ENCODE data around the gene DMRTC1B. TPM values are rescaled to one million over a fixed set of nuclear protein-coding genes. Genes with fewer than 3 reads are reported as not detected.
"Not testable (repeated sequence)": the region's sequence is repeated elsewhere in the genome, so short reads cannot be mapped to it uniquely, and the experiment has no call there.

Gene DMRTC1B
- total and polyA plus RNA-seq, 2 donors (not counting 3 experiments of a cell fraction or from before 2014, with no cell fraction given): not detected

- H3K79me2 ChIP-seq (ENCODE audit: control insufficient read depth, insufficient read depth, low read length); dilution Hi-C loops (cut with MboI; ENCODE audit: extremely low pct_ligation_motif_present, low sequenced_read_pairs); POLR2A ChIA-PET; H3K27me3 ChIP-seq (ENCODE audit: control insufficient read depth in 2 of 2, insufficient read depth in 2 of 2, low read length in 2 of 2); H2AFZ ChIP-seq (ENCODE audit: low read depth, low read length); CTCF ChIA-PET; H3K9ac ChIP-seq (replicated peaks; ENCODE audit: extremely low read depth, insufficient read depth, low read length); H3K9me3 ChIP-seq (replicated peaks; ENCODE audit: control insufficient read depth, insufficient read depth, low read length); H3K4me3 ChIP-seq (replicated peaks in 1 of 3; ENCODE audit: insufficient read depth in 1 of 3, low read depth in 1 of 3, low read length in 3 of 3); H3K36me3 ChIP-seq (ENCODE audit: control insufficient read depth in 2 of 2, extremely low read depth in 1 of 2, insufficient read depth in 2 of 2, low read length in 2 of 2); DNase-seq (ENCODE audit: low read depth, low spot score); H3K4me1 ChIP-seq (ENCODE audit: control insufficient read depth, extremely low read depth, insufficient read depth, low read length); H3K9me1 ChIP-seq (replicated peaks; ENCODE audit: control insufficient read depth, extremely low read depth, insufficient read depth, low read length); FAIRE-seq; H4K20me1 ChIP-seq (replicated peaks; ENCODE audit: control insufficient read depth, extremely low read depth, insufficient read depth, low read length); BruUV-seq (replicated peaks); H3K4me2 ChIP-seq (ENCODE audit: insufficient read depth, low read length); H3K27ac ChIP-seq (ENCODE audit: insufficient read depth, low read depth, low read length); intact Hi-C loops (cut with micrococcal nuclease): not testable (repeated sequence)
Measured at GRCh38 chrX:72783365-72783936, 6.8 kb downstream of the DMRTC1B start.

GRCh38 chrX:72783964-72784363 is 7.3 kb downstream of the DMRTC1B start:
- H3K9ac ChIP-seq (replicated peaks; ENCODE audit: extremely low read depth, insufficient read depth, low read length); H3K9me3 ChIP-seq (replicated peaks; ENCODE audit: control insufficient read depth, insufficient read depth, low read length); dilution Hi-C loops (cut with MboI; ENCODE audit: extremely low pct_ligation_motif_present, low sequenced_read_pairs); intact Hi-C loops (cut with micrococcal nuclease); H3K27ac ChIP-seq (ENCODE audit: insufficient read depth, low read depth, low read length); H3K4me3 ChIP-seq (replicated peaks in 1 of 3; ENCODE audit: insufficient read depth in 1 of 3, low read depth in 1 of 3, low read length in 3 of 3); FAIRE-seq; H3K27me3 ChIP-seq (ENCODE audit: control insufficient read depth in 2 of 2, insufficient read depth in 2 of 2, low read length in 2 of 2); POLR2A ChIA-PET; DNase-seq (ENCODE audit: low read depth, low spot score); H4K20me1 ChIP-seq (replicated peaks; ENCODE audit: control insufficient read depth, extremely low read depth, insufficient read depth, low read length); H3K4me1 ChIP-seq (ENCODE audit: control insufficient read depth, extremely low read depth, insufficient read depth, low read length); H3K4me2 ChIP-seq (ENCODE audit: insufficient read depth, low read length); H3K9me1 ChIP-seq (replicated peaks; ENCODE audit: control insufficient read depth, extremely low read depth, insufficient read depth, low read length); BruUV-seq (replicated peaks); H3K79me2 ChIP-seq (ENCODE audit: control insufficient read depth, insufficient read depth, low read length); H3K36me3 ChIP-seq (ENCODE audit: control insufficient read depth in 2 of 2, extremely low read depth in 1 of 2, insufficient read depth in 2 of 2, low read length in 2 of 2); H2AFZ ChIP-seq (ENCODE audit: low read depth, low read length); CTCF ChIA-PET: not testable (repeated sequence)

GRCh38 chrX:72788142-72788541 is 11.5 kb downstream of the DMRTC1B start:
- dilution Hi-C loops (cut with MboI; ENCODE audit: extremely low pct_ligation_motif_present, low sequenced_read_pairs): not testable (repeated sequence)

GRCh38 chrX:72790390-72790789 is 13.7 kb downstream of the DMRTC1B start:
- H3K36me3 ChIP-seq (ENCODE audit: control insufficient read depth in 2 of 2, extremely low read depth in 1 of 2, insufficient read depth in 2 of 2, low read length in 2 of 2); H3K9ac ChIP-seq (replicated peaks; ENCODE audit: extremely low read depth, insufficient read depth, low read length); intact Hi-C loops (cut with micrococcal nuclease); H3K79me2 ChIP-seq (ENCODE audit: control insufficient read depth, insufficient read depth, low read length); H4K20me1 ChIP-seq (replicated peaks; ENCODE audit: control insufficient read depth, extremely low read depth, insufficient read depth, low read length); H3K4me1 ChIP-seq (ENCODE audit: control insufficient read depth, extremely low read depth, insufficient read depth, low read length); CTCF ChIA-PET; H3K4me2 ChIP-seq (ENCODE audit: insufficient read depth, low read length); H3K27me3 ChIP-seq (ENCODE audit: control insufficient read depth in 2 of 2, insufficient read depth in 2 of 2, low read length in 2 of 2); dilution Hi-C loops (cut with MboI; ENCODE audit: extremely low pct_ligation_motif_present, low sequenced_read_pairs); POLR2A ChIA-PET; H3K9me1 ChIP-seq (replicated peaks; ENCODE audit: control insufficient read depth, extremely low read depth, insufficient read depth, low read length); DNase-seq (ENCODE audit: low read depth, low spot score); H2AFZ ChIP-seq (ENCODE audit: low read depth, low read length); FAIRE-seq; H3K27ac ChIP-seq (ENCODE audit: insufficient read depth, low read depth, low read length); H3K4me3 ChIP-seq (replicated peaks in 1 of 3; ENCODE audit: insufficient read depth in 1 of 3, low read depth in 1 of 3, low read length in 3 of 3); H3K9me3 ChIP-seq (replicated peaks; ENCODE audit: control insufficient read depth, insufficient read depth, low read length); BruUV-seq (replicated peaks): not testable (repeated sequence)

More at GRCh38 chrX:72788142-72788541, 11.5 kb downstream of the DMRTC1B start:
- H2AFZ ChIP-seq (ENCODE audit: low read depth, low read length); H3K27me3 ChIP-seq (ENCODE audit: control insufficient read depth in 2 of 2, insufficient read depth in 2 of 2, low read length in 2 of 2); DNase-seq (ENCODE audit: low read depth, low spot score); intact Hi-C loops (cut with micrococcal nuclease); H4K20me1 ChIP-seq (replicated peaks; ENCODE audit: control insufficient read depth, extremely low read depth, insufficient read depth, low read length); POLR2A ChIA-PET; H3K36me3 ChIP-seq (ENCODE audit: control insufficient read depth in 2 of 2, extremely low read depth in 1 of 2, insufficient read depth in 2 of 2, low read length in 2 of 2); H3K4me3 ChIP-seq (replicated peaks in 1 of 3; ENCODE audit: insufficient read depth in 1 of 3, low read depth in 1 of 3, low read length in 3 of 3); H3K79me2 ChIP-seq (ENCODE audit: control insufficient read depth, insufficient read depth, low read length); H3K27ac ChIP-seq (ENCODE audit: insufficient read depth, low read depth, low read length); H3K9me3 ChIP-seq (replicated peaks; ENCODE audit: control insufficient read depth, insufficient read depth, low read length); BruUV-seq (replicated peaks); H3K4me2 ChIP-seq (ENCODE audit: insufficient read depth, low read length); H3K9me1 ChIP-seq (replicated peaks; ENCODE audit: control insufficient read depth, extremely low read depth, insufficient read depth, low read length); H3K9ac ChIP-seq (replicated peaks; ENCODE audit: extremely low read depth, insufficient read depth, low read length); CTCF ChIA-PET; H3K4me1 ChIP-seq (ENCODE audit: control insufficient read depth, extremely low read depth, insufficient read depth, low read length): not testable (repeated sequence)
- peak; percentile 78 for FAIRE-seq
